NCI-H82 treated with DMSO at 0.1 percent for 48 hours (cell line): ENCODE data around the gene KDM6A.
"Not testable (repeated sequence)": the region's sequence is repeated elsewhere in the genome, so short reads cannot be mapped to it uniquely, and the experiment has no call there.

Experiments
- DNase-seq: peaks from one replicate; lab custom pipeline; 2025; ENCODE audit not compliant: unreplicated experiment; lab: John Stamatoyannopoulos, UW

KDM6A gene

DNA sequence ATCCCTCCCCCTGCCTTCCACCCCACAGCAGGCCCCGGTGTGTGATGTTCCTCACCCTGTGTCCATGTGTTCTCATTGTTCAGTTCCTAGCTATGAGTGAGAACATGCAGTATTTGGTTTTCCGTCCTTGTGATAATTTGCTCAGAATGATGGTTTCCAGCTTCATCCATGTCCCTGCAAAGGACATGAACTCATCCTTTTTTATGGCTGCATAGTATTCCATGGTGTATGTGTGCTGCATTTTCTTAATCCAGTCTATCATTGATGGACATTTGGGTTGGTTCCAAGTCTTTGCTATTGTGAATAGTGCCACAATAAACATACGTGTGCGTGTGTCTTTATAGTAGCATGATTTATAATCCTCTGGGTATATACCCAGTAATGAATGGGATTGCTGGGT is 200.0 kb downstream of the KDM6A start:
- not testable (repeated sequence) for DNase-seq

DNA sequence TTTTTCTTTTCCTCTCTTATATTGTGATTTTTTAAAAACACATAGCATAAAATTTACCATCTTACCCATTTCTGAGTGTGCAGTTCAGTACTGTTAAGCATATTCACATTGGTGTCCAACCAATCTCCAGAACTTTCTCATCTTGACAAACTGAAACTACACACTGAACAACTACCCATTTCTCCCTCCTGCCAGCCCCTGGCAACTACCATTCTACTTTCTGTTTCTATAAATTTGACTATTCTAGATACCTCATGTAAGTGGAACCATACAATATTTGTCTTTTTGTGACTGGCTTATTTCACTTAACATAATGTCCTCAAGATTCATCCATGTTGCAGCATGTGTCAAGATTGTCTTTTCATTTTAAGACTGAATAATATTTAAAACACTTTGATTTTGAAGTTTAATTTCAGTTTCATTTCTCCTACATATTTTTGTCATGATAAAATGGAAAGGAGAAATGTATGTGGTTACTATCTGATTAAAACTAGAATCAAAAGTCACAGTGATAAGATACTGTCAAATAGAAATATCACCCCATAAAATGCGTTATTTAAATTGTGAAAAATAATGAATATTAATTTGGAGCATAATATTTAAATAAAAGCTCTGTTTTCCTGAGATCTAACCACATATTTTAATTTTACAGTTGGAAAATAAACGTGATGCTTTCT is 204.9 kb downstream of the KDM6A start:
- DNase-seq, result no peak

DNA sequence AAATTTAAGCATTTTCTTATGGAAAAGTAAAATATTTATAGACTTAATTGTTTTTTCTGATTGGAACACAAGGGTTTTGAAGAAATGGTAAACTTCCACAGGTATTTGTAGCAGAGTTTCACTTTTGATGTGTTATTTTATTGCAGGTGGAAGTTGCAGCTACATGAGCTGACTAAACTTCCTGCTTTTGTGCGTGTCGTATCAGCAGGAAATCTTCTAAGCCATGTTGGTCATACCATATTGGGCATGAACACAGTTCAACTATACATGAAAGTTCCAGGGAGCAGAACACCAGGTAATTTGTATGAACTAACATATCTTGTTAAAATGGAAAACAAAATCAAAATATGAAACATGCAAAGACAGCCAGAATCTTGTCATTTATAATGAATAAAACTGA is 210.3 kb downstream of the KDM6A start:
- DNase-seq, result no peak

DNA sequence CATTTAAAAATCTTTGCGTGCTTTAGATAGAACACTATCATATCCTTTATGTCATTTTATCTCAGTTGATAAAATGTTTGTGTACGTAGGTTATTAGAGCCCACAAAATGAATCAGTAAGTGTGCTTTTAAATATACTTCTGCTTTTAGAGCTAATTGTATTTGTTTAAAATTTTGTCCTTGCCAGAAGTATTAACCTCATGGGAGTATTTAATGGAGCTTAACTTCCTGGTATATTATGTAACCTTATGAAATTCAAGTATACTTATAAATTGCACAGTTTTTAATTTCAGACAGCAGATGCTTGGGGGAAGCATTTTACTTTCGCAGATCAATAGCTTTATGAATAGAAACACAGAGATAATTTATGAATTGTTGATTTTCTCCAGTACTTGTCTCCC is 237.5 kb downstream of the KDM6A start:
- no peak for DNase-seq

DNA sequence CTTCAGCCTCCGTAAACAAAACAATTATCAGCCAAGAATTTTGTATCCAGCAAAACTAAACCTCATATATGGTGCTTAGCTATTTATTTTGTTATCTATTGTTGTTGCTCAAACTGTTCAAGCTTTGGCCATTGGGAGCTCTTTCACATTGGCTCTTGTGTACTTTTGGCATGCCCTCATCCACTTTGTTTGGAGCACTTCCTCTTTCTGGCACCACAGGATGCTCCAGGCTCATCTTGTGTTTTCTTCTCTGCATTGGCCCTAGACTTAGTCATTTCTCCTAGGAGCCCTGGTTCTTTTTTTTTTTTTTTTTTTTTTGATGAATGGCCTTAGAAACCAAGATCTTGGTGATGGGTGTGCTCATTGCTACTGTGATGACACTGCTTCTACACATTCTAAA is 253.2 kb downstream of the KDM6A start:
- DNase-seq, result no peak

DNA sequence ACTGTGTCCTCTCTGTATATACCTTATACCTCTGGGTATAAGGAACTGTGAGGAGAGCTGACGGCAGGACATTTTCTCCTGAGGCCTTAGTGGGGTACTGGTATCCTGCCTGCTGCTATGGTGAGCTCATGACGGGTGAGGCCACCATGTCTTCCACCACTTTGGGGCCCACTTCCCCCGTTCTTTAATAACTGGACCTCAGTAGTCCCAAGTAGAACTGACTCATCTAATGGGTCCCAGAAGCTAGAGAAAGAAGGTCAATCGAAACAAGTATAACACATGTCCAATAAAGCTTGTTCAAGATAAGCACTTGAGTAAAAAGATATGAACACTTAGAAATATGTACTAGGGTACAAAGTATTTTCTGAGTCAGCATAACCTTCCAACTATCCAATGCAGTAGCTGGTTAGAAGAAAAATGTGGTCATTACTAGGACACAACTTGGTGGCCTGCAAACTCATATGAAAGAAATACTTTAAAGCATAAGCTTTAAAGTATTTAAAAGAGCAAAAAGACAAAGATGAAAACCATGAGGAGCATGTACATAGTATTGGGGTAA is 256.0 kb downstream of the KDM6A start:
- DNase-seq, result no peak

DNA sequence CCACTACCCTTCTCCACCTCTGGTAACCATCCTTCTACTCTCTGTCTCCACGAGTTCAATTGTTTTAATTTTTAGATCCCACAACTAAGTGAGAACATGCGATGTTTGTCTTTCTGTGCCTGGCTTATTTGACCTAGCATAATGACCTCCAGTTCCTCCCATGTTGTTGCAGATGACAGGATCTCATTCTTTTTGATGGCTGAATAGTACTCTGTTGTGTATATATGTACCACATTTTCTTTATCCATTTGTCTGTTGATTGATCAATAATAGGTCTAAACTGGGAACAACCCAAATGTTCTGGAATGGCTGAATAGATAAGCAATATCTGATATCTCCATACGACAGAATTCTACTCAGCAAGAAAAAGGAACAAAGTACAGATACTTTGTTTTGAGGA is 260.5 kb downstream of the KDM6A start:
- DNase-seq, result no peak

DNA sequence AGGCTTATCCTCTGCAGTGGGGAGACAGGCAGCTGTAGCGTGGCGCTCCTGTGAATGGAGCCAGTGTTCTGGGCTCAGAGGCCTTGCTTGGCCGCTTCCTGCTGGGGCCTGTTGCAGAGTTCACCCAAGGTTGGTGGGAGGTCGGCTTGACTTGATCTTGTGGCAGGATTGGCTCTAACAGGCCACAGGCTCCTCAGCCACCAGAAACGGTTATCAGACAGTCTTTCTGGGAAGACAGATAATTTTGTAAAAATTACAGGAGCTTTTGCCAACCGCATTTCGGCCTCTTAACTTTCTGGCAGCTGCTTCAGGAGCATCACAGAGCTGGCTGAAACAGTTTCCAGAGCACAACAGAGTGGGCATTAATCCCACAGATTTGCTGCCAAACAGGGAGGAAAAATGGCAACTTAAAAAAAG is 261.3 kb downstream of the KDM6A start:
- DNase-seq, result no peak

DNA sequence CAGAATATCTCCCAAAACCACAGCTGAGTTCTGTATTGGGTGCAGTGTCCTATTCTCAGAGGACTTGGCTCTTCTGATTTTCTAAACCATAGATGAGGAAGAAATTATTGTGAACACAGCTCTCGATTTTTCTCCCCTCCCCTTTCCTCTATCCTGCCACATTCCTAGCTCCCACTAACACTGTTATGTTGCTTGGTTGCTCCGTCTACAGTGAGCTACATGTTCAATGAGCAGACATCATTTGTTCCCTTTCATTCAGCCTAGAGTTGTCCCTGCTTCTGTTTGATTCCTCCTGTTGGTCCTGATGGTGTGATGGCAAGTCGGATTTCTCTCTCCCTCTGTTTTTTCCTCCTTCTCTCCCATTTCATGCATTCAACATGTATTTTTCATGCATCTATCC is 261.8 kb downstream of the KDM6A start:
- DNase-seq, result no peak

DNA sequence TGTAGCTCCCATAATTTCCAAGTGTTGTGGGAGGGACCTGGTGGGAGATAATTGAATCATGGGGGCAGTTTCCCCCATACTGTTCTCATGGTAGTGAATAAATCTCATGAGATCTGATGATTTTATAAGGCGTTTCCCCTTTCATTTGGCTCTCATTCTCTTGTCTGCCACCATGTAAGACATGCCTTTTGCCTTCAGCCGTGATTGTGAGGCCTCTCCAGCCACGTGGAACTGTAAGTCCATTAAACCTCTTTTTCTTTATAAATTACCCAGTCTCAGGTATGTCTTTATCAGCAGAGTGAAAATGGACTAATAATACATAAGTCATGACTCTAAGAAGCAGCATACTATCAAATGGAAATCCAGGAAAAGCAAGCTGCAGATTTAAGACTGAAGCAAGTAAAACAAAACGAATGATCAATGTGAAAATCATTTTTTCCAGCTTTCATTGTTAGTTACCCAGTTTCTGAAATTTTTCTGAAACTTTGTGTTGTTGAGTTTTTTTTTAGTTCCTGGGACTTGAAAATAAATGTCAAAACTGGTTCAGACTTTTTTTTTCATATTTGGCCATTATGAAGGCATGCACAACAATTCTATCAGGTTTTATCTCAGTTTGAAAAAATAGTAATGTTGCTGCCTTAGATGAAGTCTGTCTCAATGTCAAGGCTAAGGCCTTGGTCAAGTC is 262.5 kb downstream of the KDM6A start:
- not testable (repeated sequence) for DNase-seq

DNA sequence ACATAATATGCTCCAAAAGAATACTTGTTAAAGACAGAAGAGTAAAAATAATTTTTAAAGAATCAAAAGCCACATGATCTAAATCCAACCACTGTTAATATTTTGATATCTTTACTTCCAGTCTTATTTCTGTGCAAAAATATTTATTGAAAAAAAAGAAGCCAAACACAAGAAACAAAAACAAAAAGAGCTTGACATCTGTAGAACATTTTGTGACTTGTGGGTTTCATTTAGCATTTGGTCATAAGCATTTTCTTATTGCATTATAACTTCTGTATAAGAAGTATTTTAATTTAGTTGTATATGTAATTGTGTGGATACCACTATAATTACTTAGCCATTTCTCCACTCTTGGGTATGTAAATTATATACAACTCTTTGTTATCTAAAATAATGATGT is 264.5 kb downstream of the KDM6A start:
- no peak for DNase-seq

DNA sequence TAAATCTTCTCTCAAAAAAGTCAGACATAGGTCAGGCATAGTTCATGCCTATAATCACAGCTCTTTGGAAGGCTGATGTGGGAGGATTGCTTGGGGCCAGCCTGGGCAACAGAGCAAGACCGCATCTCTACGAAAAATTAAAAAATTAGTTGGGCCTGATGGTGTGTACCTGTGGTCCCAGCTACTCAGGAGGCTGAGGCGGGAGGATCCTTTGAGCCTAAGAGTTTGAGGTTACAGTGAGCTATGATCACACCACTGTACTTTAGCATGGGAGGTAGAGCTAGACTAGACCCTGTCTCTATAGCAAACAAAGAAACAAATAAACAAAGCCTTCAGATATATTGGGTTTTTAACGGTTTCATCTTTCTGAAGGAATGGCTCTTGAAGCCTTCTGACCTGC is 265.5 kb downstream of the KDM6A start:
- no peak for DNase-seq

DNA sequence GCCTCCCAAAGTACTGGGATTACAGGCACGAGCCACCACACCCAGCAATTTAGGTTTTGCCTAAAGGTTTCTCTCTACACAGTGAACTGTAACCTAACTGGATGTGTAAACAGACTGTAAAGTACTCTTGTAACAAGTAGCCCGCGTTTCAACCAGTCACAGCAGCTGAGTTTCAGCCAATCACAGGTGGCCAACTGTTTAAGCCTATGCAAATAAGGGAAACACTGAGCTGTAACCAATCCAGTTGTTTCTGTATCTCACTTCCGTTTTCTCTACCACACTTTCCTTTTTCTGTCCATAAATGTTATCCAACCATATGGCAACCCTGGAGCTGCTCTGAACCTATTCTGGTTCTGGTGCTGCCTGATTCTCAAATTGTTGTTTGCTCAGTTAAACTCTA is 267.8 kb downstream of the KDM6A start:
- DNase-seq, result no peak

DNA sequence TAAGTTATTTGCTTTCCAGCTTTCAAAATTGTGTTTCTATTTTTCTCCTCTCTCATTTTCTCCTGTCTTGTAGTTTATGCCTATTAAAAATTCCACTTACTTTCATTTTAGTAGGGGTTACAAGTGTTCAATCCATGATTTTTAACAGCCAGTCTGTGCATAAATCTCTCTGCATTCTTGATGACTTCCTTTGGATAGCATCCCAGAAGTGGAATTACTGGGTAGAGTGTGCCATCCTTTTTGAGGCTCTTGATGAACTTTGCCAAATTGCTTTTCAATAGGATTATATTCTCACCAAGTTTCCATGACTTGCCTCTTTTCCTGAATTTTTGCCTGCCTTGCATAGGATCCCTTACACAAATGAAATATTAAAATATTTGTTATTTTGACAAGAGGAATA is 269.2 kb downstream of the KDM6A start:
- DNase-seq, result no peak

DNA sequence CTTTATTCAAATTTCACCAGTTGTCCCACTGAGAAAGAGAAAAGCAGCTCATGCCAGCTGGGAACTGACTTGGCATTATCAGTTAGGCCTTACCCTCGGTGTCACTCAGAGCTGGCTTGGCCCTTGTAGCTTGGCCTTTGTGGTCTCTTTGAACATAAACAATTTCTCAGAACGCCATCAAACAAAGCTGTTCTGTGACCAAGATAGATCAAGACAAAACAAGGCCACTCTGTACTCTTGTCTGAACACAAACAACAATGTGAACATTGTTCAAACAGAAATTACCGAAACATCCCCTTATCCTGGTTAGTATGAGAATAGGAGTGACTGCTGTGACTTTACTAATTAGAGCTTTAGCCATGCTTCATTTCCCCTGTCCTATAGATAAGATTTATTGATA is 270.5 kb downstream of the KDM6A start:
- DNase-seq, result no peak

DNA sequence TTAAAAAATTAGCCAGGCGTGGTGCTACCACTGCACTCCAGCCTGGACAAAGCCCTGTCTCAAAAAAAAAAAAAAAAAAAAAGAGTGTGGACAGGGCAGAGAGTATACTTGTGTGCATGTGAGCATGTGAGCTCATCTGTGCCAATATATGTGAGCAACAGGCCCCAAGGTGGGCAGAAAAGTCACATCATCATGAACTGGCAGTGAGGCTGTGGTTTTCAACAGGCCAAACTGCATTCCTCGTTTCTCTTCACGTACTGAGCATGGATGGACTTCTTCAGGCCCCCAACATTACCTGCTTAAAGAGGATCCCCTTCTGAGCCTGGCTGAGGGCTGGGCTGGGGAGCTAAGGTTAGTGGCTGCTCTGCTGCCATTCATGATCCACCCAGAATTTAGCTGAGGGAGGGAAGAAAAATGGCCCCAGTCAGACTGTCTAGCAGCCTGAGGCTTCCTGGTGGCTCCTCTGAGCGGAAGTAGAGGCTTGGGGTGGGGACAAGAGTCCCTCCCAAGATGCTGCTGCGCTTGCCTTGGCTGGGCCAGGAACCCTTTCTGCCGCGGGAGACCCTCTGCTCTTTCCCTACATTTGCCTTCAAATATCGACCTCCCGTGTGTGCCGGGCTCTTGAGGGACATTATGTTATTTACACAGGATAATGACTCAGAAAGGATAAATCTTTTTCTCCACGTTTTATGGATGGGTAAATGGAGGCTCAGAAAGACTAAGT is 272.7 kb downstream of the KDM6A start:
- no peak for DNase-seq

DNA sequence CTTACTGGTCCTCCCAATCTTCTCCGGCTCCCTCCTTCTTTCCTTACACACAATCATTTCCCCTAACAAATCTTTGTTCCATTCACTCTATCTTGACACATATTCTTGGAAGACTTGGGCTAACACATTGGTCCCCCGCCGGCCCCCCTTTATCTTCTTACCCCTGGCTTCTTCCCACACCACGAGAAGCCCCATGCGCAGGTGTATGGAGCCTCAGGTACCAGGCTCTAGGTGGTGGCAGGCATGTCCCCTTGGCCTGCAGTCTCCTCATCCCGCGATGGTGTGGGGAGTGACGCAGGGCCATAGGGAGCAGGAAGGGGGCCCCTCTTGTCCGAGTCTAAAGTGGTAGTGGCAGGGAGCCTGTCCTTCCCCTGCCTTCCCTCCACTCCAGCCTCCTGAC is 277.8 kb downstream of the KDM6A start:
- DNase-seq, result no peak

DNA sequence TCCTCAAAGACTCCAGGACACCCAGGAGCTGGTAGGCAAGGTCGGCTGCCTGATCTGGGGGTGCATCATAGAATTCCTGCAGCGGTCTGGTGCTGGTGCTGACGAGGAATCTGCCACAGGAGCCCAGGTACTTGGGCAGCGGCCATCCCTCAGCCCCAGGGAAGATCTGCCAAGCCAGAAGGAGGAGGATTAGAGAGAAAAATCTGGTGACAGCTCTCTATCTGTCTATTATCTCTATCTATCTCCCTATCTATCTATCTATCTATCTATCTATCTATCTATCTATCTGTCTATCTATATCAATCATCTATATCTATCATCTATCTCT is 281.0 kb downstream of the KDM6A start:
- DNase-seq, result no peak

DNA sequence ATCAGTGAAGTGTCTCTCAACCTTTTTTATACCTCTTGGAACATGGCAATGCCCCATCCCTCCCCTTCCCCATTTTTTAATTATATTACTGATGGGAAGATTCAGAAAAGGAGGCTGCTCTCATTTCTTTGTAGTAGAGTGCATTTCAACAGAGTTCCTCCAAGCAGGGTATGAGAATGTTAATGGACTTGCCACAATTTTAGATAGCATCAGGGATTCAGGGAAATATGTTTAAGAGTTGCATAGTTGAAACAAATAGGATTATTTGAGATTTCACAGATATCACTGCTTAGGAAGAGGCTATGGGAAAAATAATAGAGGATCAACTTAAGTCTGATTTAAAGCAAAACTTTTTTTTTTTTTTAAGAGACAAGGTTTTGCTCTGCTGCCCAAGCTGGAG is 281.5 kb downstream of the KDM6A start:
- DNase-seq, result no peak

DNA sequence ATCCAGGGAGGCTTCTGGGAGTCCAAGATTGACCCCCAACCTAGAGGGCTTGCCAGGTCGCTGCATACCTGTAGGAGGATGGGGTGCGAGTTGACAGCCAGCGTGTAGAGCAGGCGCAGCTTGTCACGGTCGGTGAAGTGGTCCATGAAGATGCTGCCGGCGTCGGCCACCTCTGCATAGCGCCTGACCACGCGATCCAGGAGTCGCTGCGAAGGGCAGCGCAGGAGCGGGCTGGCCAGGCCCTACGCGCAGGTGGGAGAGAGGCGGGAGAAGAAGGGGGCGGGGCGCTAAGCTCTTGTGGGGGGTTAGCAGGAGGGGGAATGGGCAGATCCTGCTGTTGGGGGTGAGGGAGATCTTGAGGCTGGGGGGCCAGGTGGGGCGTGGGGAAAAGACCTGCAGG is 284.7 kb downstream of the KDM6A start:
- DNase-seq, result no peak
